GM13977 (cell line): ENCODE data around the gene PLCL1.

ENCODE experiments used
- DNase-seq: peaks from one replicate; pipeline ENCODE4 v3.0.0; 2012; ENCODE audit warnings: low spot score
- CTCF ChIP-seq: IDR thresholded peaks from 2 replicates; pipeline ENCODE4 v1.5.1; 2012; ENCODE audit warnings: mild to moderate bottlenecking, control low read depth; ENCODE audit not compliant: insufficient read depth; ENCODE audit errors: extremely low read depth, missing control alignments
- in situ Hi-C: fragments of 300-500 bp; cut with MboI; formaldehyde crosslinking; loops from one replicate; pipeline ENCODE4 v1.12.0; 2022; ENCODE audit warnings: low sequenced_read_pairs, low pct_unique_long_range_greater_than_20kb, mixed read lengths, inconsistent platforms; ENCODE audit not compliant: unreplicated experiment

Gene PLCL1

GRCh38 chr2:197799068-197799467, 5.3 kb upstream of the PLCL1 start:
- no peak for TF ChIP-seq CTCF
- in situ Hi-C loops, result no loop called here
- DNase-seq, result no peak

- in situ Hi-C loops, result loop anchor here (10.0 to 25.0 kb wide), 2 partner anchors 325 to 487 kb away; no protein-coding TSS in a partner anchor
- TF ChIP-seq CTCF, result no peak
- no peak for DNase-seq
Observed at GRCh38 chr2:197800091-197800490, 4.3 kb upstream of the PLCL1 start.

DNA sequence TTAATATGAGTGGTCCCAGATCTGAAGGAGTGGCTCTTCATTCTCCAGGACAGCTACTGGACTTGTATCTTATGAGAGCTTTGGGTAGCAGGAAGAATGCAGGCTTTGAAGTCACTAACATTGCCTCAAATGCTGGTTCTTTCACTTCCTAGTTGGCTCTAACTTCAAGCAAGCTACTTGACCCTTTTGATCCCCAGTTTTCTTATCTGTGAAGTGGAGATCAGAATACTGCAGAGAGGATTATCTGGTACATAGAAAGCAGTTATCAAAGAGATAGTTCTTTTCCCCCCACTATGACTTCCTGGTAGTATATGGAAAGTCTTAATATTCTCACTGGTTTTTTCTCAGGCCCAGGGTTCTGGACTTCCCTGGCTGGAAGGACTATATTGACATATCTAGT, 3.4 kb upstream of the PLCL1 start:
- no peak for DNase-seq
- in situ Hi-C loops, result loop anchor here (10.0 to 25.0 kb wide), 2 partner anchors 324 to 486 kb away; no protein-coding TSS in a partner anchor
- TF ChIP-seq CTCF, result no peak

GRCh38 chr2:197803033-197803444, 1.4 kb upstream of the PLCL1 start:
- in situ Hi-C loops, result loop anchor here (10.0 to 25.0 kb wide), 2 partner anchors 322 to 484 kb away; no protein-coding TSS in a partner anchor
- DNase-seq, result peak; percentile 61
- peak; percentile 69 for TF ChIP-seq CTCF

DNA sequence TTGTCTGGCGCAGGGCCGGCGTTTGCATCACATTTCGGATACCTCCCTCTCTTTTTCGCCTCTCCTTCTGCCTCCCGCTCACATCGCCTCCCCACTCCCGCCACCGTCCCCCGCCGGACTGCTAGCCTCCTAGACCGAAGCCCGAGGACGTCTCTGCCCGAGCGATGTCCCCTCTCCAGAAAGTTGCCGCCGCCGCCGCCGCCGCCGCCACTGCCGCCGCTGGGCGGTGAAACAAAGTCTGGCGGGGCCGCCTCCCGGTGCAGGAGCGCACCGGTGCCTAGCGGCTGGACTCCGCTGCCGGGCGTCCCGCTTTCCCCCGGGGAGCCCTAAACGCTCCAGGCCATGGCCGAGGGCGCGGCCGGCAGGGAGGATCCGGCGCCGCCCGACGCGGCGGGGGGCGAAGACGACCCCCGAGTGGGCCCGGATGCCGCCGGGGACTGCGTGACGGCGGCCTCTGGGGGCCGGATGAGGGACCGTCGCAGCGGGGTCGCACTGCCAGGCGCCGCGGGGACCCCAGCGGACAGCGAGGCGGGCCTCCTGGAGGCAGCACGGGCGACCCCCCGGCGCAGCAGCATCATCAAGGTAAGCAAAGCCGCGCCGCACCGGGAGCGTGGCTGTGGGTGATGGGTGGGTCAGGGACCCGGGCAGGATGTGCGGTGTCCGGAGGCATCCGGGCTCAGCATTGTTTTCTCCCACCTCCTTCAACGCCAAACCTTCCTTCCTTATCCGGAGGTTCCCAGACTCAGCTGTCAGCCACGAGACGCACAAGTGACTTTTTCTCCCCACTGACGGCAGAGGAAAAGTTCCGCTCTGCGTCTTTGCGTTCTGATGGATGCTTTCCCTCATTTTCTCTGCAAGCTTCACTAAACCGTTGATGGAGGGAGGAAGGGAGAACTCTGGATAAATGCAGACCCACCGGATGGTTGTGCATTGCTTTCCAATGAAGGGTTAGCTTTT, 643 bp downstream of the PLCL1 start:
- in situ Hi-C loops, result loop anchor here (10.0 to 25.0 kb wide), 2 partner anchors 320 to 482 kb away; no protein-coding TSS in a partner anchor

More for the DNA sequence above, 643 bp downstream of the PLCL1 start:
- peak; percentile 47 for DNase-seq
- TF ChIP-seq CTCF, result no peak
